CD4-positive, CD25-positive, alpha-beta regulatory T cell (primary cell): ENCODE data around the gene PROSER2. TPM values are rescaled to one million over a fixed set of nuclear protein-coding genes. Genes with fewer than 3 reads are reported as not detected.

Source experiments
- ATAC-seq, 2 donors: fragments of 150-1000 bp; cut with Tn5 transposase; one replicate each; pipeline ENCODE4 v1.10.0; 2021; ENCODE audit warnings: low read depth in 2 of 2, moderate number of reproducible peaks in 2 of 2, moderate library complexity in 1 of 2
- DNase-seq, 3 donors: peaks; one replicate each; pipeline versions ENCODE4 v3.0.0 to v3.0.0-alpha.2; 2012 to 2022; ENCODE audit warnings: mixed read lengths in 1 of 3
- H3K27ac ChIP-seq: one replicate; pipeline ENCODE4 v1.7.0; 2013; ENCODE audit warnings: mild to moderate bottlenecking, low read length; ENCODE audit not compliant: insufficient read depth, poor library complexity, severe bottlenecking
- H3K27me3 ChIP-seq: one replicate; pipeline ENCODE4 v1.7.0; 2013; ENCODE audit warnings: low read length; ENCODE audit not compliant: control insufficient read depth, insufficient read depth
- H3K36me3 ChIP-seq: one replicate; pipeline ENCODE4 v1.7.0; 2013; ENCODE audit warnings: mild to moderate bottlenecking, low read length, moderate library complexity; ENCODE audit not compliant: control insufficient read depth, insufficient read depth
- H3K4me1 ChIP-seq: 2 replicates; pipeline ENCODE4 v1.7.0; 2013; ENCODE audit warnings: mild to moderate bottlenecking, low read length; ENCODE audit not compliant: insufficient read depth, control insufficient read depth, poor library complexity, severe bottlenecking
- H3K4me3 ChIP-seq: one replicate; pipeline ENCODE4 v1.7.0; 2013; ENCODE audit warnings: low read depth, mild to moderate bottlenecking, low read length, moderate library complexity
- H3K9me3 ChIP-seq, 2 experiments: 1 replicate in 1 of 2; 2 replicates in 1 of 2; pipeline ENCODE4 v1.7.0; 2013; ENCODE audit warnings: low read length in 2 of 2, mild to moderate bottlenecking in 1 of 2, moderate library complexity in 1 of 2; ENCODE audit not compliant: control insufficient read depth in 2 of 2
- H3K27ac Mint-ChIP-seq, 3 donors: one replicate each; pipeline ENCODE4 v1.8.0; 2020 to 2022; ENCODE audit warnings: mild to moderate bottlenecking in 3 of 3, mixed read lengths in 3 of 3, moderate library complexity in 2 of 3
- H3K27me3 Mint-ChIP-seq: one replicate; pipeline ENCODE4 v1.8.0; 2022; ENCODE audit warnings: mild to moderate bottlenecking, mixed read lengths
- H3K36me3 Mint-ChIP-seq: one replicate; pipeline ENCODE4 v1.8.0; 2020; ENCODE audit warnings: mixed read lengths
- H3K4me1 Mint-ChIP-seq, 4 donors: one replicate each; pipeline ENCODE4 v1.8.0; 2020 to 2022; ENCODE audit warnings: mixed read lengths in 4 of 4, mild to moderate bottlenecking in 1 of 4
- H3K4me3 Mint-ChIP-seq, 4 donors: one replicate each; pipeline ENCODE4 v1.8.0; 2020 to 2022; ENCODE audit warnings: mild to moderate bottlenecking in 4 of 4, mixed read lengths in 4 of 4, moderate library complexity in 3 of 4
- H3K9me3 Mint-ChIP-seq, 7 donors: one replicate each; pipeline ENCODE4 v1.8.0; 2020 to 2022; ENCODE audit warnings: mixed read lengths in 7 of 7, mild to moderate bottlenecking in 3 of 7, moderate library complexity in 2 of 7
- polyA plus RNA-seq, 4 donors: library from polyadenylated mRNA; unstranded; fragments of 300-500 nt; fragmentation: Illumina TruSeq; gene quantifications; one replicate each; pipeline ENCODE4 v1.2.3, GENCODE V29; 2021
- total RNA-seq: library from RNA; stranded (reverse); gene quantifications from one replicate; pipeline ENCODE4 v1.2.3, GENCODE V29; 2022

The PROSER2 gene
- total and polyA plus RNA-seq, 5 donors from 2014 or later: 0.25 to 1.3 (median 0.65) TPM; not detected in 2

DNA sequence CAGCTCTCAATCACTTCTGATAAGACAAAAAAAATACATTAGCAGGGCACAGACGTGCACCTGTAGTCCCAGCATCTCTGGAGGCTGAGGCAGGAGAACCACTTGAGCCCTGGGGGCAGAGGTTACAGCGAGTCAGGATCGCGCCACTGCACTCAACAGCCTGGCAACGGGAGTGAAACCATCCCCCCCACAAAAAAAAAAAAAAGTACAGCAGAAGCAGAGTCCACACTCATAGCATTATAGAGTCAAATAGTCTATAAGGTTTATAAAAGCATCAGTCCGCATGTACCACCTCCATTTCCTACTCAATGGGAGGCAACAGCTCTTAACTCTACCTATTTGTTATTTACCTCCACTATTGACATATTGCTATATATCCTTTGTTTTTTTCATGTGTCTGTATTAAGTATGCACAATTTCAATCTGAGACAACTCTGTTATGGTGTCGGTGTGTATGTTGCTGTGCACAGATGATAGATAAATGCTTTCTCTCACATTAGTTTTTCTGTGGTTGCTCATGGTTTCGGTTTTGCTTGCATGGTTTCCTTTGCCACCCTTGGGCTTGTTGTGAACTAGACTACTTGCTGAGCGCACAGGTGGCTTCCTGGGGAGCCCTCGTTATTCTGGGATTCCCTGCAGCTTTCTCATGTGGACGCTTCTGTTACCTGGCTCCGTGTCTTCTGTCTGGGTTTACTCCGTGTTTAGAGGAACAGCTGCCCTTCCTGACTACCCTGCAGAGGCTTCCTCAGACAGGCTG, 40.4 kb downstream of the PROSER2 start:
- peaks cover 0 to 2% (median 0%) of the 10 kb centered on the region in 7 donors for H3K9me3 Mint-ChIP-seq
- Histone ChIP-seq H3K27ac (peak overlapping the region; percentile 68), H3K27me3 (no peaks in the 10 kb centered on the region), H3K4me3 (peak overlapping the region; percentile 92), H3K36me3 (no peaks in the 10 kb centered on the region), H3K4me1 (peaks cover 17% of the 10 kb centered on the region), H3K9me3 (no peaks in the 10 kb centered on the region)
- H3K27me3 Mint-ChIP-seq: peaks cover 17% of the 10 kb centered on the region
- ATAC-seq (peak; percentile 94 to 96), DNase-seq (peak; percentile 25 to 92 (median 79))
- H3K4me3 Mint-ChIP-seq: peak overlapping the region; percentile 34 to 82 (median 58)
- H3K4me1 Mint-ChIP-seq: peaks cover 7 to 24% (median 18%) of the 10 kb centered on the region in 4 donors
- no peaks in the 10 kb centered on the region for H3K36me3 Mint-ChIP-seq
- H3K27ac Mint-ChIP-seq: peak overlapping the region; percentile 90 to 98 (median 98)

DNA sequence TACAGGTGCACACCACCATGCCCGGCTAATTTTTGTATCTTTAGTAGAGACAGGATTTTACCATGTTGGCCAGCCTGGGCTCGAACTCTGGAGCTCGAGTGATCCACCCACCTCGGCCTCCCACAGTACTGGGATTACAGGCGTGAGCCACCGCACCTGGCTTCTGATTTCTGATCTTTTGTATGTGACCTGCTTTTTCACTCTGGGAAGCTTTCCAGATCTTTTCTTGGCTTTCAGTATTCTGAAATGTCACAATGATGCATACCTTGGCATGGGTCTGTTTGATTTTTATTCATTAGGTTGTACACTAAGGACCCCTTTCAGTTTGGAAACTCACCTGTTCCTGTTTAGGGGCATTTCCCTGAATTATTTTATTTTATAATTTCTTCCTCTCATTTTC, 41.6 kb downstream of the PROSER2 start:
- Histone ChIP-seq H3K27me3 (no peaks in the 10 kb centered on the region), H3K27ac (no peak overlapping the region), H3K36me3 (no peaks in the 10 kb centered on the region), H3K9me3 (no peaks in the 10 kb centered on the region), H3K4me1 (peaks cover 17% of the 10 kb centered on the region), H3K4me3 (no peak overlapping the region)
- Mint-ChIP-seq H3K4me1 (peaks cover 7 to 24% (median 18%) of the 10 kb centered on the region in 4 donors), H3K4me3 (peak overlapping the region in 1 of 4 donors; percentile 37), H3K9me3 (peaks cover 0 to 2% (median 0%) of the 10 kb centered on the region in 7 donors), H3K36me3 (no peaks in the 10 kb centered on the region), H3K27ac (peak overlapping the region in 2 of 3 donors; percentile 98), H3K27me3 (peaks cover 19% of the 10 kb centered on the region)
- ATAC-seq (no peak), DNase-seq (no peak)

DNA sequence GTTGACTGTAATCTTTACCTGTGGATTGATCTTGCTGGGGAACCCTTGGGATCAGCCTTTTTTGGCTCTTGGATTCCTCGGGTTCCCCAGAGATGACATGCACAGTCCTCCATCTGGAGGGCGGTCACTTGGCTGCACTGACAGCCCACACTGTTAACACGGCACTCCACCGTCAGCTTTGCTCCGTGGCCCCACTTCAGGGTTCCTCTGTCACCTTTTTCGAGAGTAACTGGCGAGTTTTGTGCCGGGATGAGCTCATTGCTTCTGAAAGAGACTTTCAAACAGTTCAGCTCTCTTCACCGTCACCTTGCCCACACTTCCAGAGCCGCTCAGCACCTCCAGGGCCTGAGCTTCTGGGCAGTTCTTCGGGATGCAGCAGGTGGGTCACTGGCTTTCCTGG, 42.4 kb downstream of the PROSER2 start:
- H3K4me1 ChIP-seq: peaks cover 17% of the 10 kb centered on the region
- H3K4me1 Mint-ChIP-seq: peaks cover 7 to 24% (median 18%) of the 10 kb centered on the region in 4 donors
- ATAC-seq (no peak), DNase-seq (no peak)
- no peak overlapping the region for H3K27ac ChIP-seq
- H3K4me3 Mint-ChIP-seq: no peak overlapping the region
- H3K27ac Mint-ChIP-seq: peak overlapping the region in 1 of 3 donors; percentile 98
- H3K9me3 ChIP-seq: no peaks in the 10 kb centered on the region
- peaks cover 0 to 2% (median 0%) of the 10 kb centered on the region in 7 donors for H3K9me3 Mint-ChIP-seq
- no peaks in the 10 kb centered on the region for H3K27me3 ChIP-seq
- H3K27me3 Mint-ChIP-seq: peaks cover 19% of the 10 kb centered on the region
- H3K4me3 ChIP-seq: no peak overlapping the region
- no peaks in the 10 kb centered on the region for H3K36me3 ChIP-seq
- H3K36me3 Mint-ChIP-seq: no peaks in the 10 kb centered on the region

DNA sequence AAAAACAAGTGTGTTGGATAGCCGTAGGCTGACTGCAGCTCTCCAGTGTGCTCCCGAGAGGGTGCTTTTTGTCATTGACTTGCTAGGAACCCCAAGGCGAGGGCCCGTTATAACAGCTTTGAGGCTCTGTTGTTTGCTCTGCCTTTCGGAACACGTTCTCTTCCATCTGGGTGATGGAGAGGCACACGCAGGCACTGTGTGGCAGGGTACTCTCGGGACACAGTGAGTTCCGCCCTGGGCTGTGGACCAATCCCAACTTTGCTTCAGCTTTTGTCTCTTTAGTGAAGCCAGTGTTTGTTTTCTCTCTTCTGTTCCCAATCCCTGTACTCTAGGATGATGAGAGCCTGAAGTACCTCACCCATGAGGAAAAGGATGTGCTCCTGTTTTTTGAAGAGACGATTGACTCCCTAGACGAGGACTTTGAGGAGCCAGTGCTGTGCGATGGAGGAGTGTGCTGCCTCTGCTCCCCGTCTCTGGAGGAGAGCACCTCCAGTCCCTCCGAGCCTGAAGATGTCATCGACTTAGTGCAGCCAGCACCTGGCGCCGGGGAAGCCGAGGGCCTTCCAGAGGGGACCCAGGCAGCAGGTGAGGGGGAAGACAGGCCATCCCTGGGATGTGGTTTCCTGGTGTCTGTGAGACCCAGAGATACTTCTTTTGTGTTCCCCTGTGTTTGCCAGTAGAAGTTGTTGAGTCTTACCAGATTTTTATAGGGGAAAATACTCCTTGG, 43.2 kb downstream of the PROSER2 start:
- H3K4me1 Mint-ChIP-seq: peaks cover 9 to 26% (median 22%) of the 10 kb centered on the region in 4 donors
- Histone ChIP-seq H3K4me1 (peaks cover 21% of the 10 kb centered on the region), H3K27me3 (no peaks in the 10 kb centered on the region), H3K36me3 (no peaks in the 10 kb centered on the region), H3K27ac (no peak overlapping the region), H3K9me3 (no peaks in the 10 kb centered on the region), H3K4me3 (no peak overlapping the region)
- peaks cover 0 to under 1% (median 0%) of the 10 kb centered on the region in 7 donors for H3K9me3 Mint-ChIP-seq
- peaks cover 26% of the 10 kb centered on the region for H3K27me3 Mint-ChIP-seq
- no peak overlapping the region for H3K4me3 Mint-ChIP-seq
- peak overlapping the region in 2 of 3 donors; percentile 54 to 98 for H3K27ac Mint-ChIP-seq
- no peak for ATAC-seq
- no peak for DNase-seq
- no peaks in the 10 kb centered on the region for H3K36me3 Mint-ChIP-seq

DNA sequence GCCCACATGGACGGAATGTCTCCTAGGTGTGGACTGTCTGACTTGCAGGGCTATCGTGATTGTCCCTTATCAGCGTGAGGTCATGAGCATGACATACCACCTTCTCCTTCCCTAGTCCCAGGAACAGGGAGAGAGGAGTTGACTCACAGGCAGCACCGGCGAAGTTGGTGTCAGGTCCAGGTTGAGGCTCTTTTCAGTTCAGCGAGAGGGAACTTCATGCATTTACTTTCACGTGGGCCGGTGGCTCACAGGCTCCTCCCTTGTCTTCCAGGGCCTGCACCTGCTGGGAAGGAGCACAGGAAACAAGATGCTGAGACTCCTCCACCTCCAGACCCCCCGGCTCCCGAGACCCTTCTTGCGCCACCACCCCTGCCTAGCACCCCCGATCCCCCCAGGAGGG, 46.1 kb downstream of the PROSER2 start:
- DNase-seq (no peak), ATAC-seq (no peak)
- no peak overlapping the region for H3K4me3 Mint-ChIP-seq
- peaks cover 7 to 15% (median 9%) of the 10 kb centered on the region in 4 donors for H3K4me1 Mint-ChIP-seq
- no peaks in the 10 kb centered on the region for H3K9me3 Mint-ChIP-seq
- no peaks in the 10 kb centered on the region for H3K9me3 ChIP-seq
- H3K27ac Mint-ChIP-seq: no peak overlapping the region
- no peak overlapping the region for H3K27ac ChIP-seq
- H3K4me3 ChIP-seq: no peak overlapping the region
- no peaks in the 10 kb centered on the region for H3K27me3 ChIP-seq
- peaks cover 10% of the 10 kb centered on the region for H3K4me1 ChIP-seq
- H3K36me3 ChIP-seq: no peaks in the 10 kb centered on the region
- H3K27me3 Mint-ChIP-seq: peaks cover 43% of the 10 kb centered on the region
- no peaks in the 10 kb centered on the region for H3K36me3 Mint-ChIP-seq

DNA sequence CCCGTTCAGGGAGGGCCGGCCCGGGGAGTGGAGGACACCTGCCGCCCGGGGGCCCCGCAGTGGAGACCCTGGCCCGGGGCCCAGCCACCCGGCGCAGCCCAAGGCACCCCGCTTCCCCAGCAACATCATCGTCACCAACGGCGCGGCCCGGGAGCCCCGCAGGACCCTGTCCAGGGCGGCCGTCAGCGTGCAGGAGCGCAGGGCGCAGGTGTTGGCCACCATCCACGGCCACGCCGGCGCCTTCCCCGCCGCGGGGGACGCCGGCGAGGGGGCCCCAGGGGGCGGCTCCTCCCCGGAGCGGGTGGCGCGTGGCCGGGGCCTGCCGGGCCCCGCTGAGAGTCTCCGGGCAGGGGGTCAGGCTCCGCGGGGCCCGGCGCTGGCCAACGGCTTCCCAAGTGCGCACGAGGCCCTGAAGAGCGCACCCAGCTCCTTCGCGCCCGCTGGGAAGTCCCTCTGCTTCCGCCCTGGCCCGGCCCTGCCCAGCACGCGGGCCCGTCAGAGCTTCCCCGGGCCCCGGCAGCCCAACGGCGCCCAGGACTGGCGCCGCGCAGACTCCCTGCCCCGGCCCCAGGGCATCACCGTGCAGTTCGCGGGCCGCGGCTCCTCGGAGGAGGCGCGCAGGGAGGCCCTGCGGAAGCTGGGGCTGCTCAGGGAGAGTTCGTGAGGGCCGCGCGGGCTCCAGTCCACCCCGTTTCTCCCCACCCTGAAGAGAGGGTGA, 46.7 kb downstream of the PROSER2 start:
- Histone ChIP-seq H3K27ac (no peak overlapping the region), H3K27me3 (no peaks in the 10 kb centered on the region), H3K4me1 (peaks cover 15% of the 10 kb centered on the region), H3K9me3 (no peaks in the 10 kb centered on the region), H3K4me3 (no peak overlapping the region), H3K36me3 (no peaks in the 10 kb centered on the region)
- H3K9me3 Mint-ChIP-seq: no peaks in the 10 kb centered on the region
- H3K4me3 Mint-ChIP-seq: no peak overlapping the region
- no peak overlapping the region for H3K27ac Mint-ChIP-seq
- peaks cover 41% of the 10 kb centered on the region for H3K27me3 Mint-ChIP-seq
- DNase-seq (no peak), ATAC-seq (no peak)
- no peaks in the 10 kb centered on the region for H3K36me3 Mint-ChIP-seq
- H3K4me1 Mint-ChIP-seq: peaks cover 5 to 14% (median 9%) of the 10 kb centered on the region in 4 donors

DNA sequence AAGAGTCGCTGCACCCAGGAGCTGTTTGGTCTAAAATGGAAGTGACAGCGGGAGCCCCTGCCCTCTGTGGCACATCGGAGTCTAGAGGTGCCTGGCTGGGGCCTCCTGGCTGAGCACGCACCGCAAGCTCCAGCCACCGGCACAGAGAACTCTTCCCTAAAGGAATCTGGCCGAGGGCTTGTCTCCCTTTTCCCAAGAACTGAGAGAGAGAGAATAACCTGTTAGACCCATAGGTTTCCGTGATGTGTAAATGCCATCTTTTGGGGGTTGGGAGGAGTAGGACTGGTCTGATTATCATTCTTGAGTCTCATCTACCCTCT, 47.3 kb downstream of the PROSER2 start:
- Histone ChIP-seq H3K27me3 (no peaks in the 10 kb centered on the region), H3K27ac (no peak overlapping the region), H3K4me1 (peaks cover 15% of the 10 kb centered on the region), H3K4me3 (no peak overlapping the region), H3K9me3 (no peaks in the 10 kb centered on the region), H3K36me3 (no peaks in the 10 kb centered on the region)
- Mint-ChIP-seq H3K9me3 (no peaks in the 10 kb centered on the region), H3K4me3 (no peak overlapping the region), H3K27ac (no peak overlapping the region), H3K36me3 (no peaks in the 10 kb centered on the region), H3K4me1 (peaks cover 4 to 14% (median 9%) of the 10 kb centered on the region in 4 donors), H3K27me3 (peaks cover 37% of the 10 kb centered on the region)
- no peak for ATAC-seq
- no peak for DNase-seq
